MM.1S (cell line): Measurements from ENCODE around the gene SPRR3.

Experiments
- EZH2 ChIP-seq: fragments of 300-600 bp; sonication (generic); optimal IDR thresholded peaks from 2 replicates; pipeline ENCODE3; 2017; ENCODE audit warnings: low read depth, mild to moderate bottlenecking, antibody characterized with exemption, low read length, mixed read lengths
- EZH2phosphoT487 ChIP-seq: fragments of 300-600 bp; sonication (generic); IDR thresholded peaks from 2 replicates; pipeline ENCODE4 v1.6.1; 2018; ENCODE audit warnings: antibody characterized with exemption, low read length
- TF ChIP-seq, protein P1 (sequence below): fragments of 300-600 bp; sonication (generic); IDR thresholded peaks from 2 replicates; pipeline ENCODE4 v1.5.1; 2016; ENCODE audit warnings: antibody characterized with exemption, low read length, mixed read lengths

DNA sequence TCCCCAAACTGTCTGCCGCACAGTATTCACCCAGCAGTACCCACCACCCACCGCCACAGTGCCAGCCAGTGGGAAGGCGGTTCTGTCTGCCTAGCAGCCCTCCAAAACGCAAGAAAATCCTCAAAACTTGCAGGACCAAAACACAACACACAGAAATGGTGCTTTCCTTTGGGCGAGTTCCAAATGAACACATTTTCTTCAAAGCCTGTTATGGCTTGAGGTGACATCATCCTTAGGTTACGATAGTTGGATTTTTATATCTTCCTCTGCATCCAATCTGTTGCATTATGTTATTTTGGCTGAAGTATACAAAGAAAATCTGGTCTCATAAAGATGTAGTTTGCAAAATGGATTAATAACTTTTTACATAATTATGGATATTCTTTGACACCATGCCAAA lies 8.4 kb upstream of the SPRR3 start:
- TF ChIP-seq, protein P1, sequence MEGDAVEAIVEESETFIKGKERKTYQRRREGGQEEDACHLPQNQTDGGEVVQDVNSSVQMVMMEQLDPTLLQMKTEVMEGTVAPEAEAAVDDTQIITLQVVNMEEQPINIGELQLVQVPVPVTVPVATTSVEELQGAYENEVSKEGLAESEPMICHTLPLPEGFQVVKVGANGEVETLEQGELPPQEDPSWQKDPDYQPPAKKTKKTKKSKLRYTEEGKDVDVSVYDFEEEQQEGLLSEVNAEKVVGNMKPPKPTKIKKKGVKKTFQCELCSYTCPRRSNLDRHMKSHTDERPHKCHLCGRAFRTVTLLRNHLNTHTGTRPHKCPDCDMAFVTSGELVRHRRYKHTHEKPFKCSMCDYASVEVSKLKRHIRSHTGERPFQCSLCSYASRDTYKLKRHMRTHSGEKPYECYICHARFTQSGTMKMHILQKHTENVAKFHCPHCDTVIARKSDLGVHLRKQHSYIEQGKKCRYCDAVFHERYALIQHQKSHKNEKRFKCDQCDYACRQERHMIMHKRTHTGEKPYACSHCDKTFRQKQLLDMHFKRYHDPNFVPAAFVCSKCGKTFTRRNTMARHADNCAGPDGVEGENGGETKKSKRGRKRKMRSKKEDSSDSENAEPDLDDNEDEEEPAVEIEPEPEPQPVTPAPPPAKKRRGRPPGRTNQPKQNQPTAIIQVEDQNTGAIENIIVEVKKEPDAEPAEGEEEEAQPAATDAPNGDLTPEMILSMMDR = no peak
- TF ChIP-seq EZH2 (no peak), EZH2phosphoT487 (no peak)
